ENCODE measurements around the gene TTC5. TPM values are rescaled to one million over a fixed set of nuclear protein-coding genes. Genes with fewer than 3 reads are reported as not detected.
"Not testable (repeated sequence)": the region's sequence is repeated elsewhere in the genome, so short reads cannot be mapped to it uniquely, and the experiment has no call there.

The TTC5 gene
- total RNA-seq, 1 donor from 2014 or later: 31.8 TPM

GRCh38 chr14:20302042-20302755 is 3.6 kb downstream of the TTC5 start:
- no peak for DNase-seq

- DNase-seq: no peak
These were observed 10.7 kb downstream of the TTC5 start for GRCh38 chr14:20295067-20295466.

GRCh38 chr14:20294636-20295035 is 11.1 kb downstream of the TTC5 start:
- no peak for DNase-seq

- DNase-seq: not testable (repeated sequence)
These were observed 23.8 kb downstream of the TTC5 start for GRCh38 chr14:20281998-20282397.

- DNase-seq: not testable (repeated sequence)
These were observed 25.5 kb downstream of the TTC5 start for GRCh38 chr14:20280265-20280664.

- DNase-seq: peak; percentile 54
These were observed 27.3 kb downstream of the TTC5 start for GRCh38 chr14:20278414-20278813.

- no peak for DNase-seq
These were observed 28.3 kb downstream of the TTC5 start for GRCh38 chr14:20277409-20277808.

GRCh38 chr14:20274062-20274461 is 31.7 kb downstream of the TTC5 start:
- no peak for DNase-seq

GRCh38 chr14:20264361-20264760 is 41.4 kb downstream of the TTC5 start:
- DNase-seq: not testable (repeated sequence)

GRCh38 chr14:20262642-20263128 is 43.1 kb downstream of the TTC5 start:
- no peak for DNase-seq

GRCh38 chr14:20247646-20248246 is 58.0 kb downstream of the TTC5 start:
- DNase-seq: peak; percentile 2

Other genes starting within 250 kb of the TTC5 start
- gene OR4L1, start 245.9 kb downstream of the TTC5 start, total RNA-seq: not detected in 2 replicates
- gene OR4K17, start 195.2 kb downstream of the TTC5 start, total RNA-seq: not detected in 2 replicates
- not detected in 2 replicates for gene OR4N5, start 167.1 kb downstream of the TTC5 start, total RNA-seq
- gene OR11G2, start 115.1 kb downstream of the TTC5 start, total RNA-seq: not detected in 2 replicates
- gene OR11H6, start 82.2 kb downstream of the TTC5 start, total RNA-seq: not detected in 2 replicates
- not detected in 2 replicates for gene OR11H7, start 77.0 kb downstream of the TTC5 start, total RNA-seq
- gene OR11H4, start 66.7 kb downstream of the TTC5 start, total RNA-seq: not detected in 2 replicates
- 30.8 and 33.0 TPM in 2 replicates for gene CCNB1IP1, start 27.3 kb upstream of the TTC5 start, total RNA-seq
- 7.1 and 9.0 TPM in 2 replicates for gene PARP2, start 37.7 kb upstream of the TTC5 start, total RNA-seq
- gene TEP1, start 107.5 kb upstream of the TTC5 start, total RNA-seq: 36.2 and 56.0 TPM in 2 replicates
- gene KLHL33, start 130.2 kb upstream of the TTC5 start, total RNA-seq: 0.09 and 0.17 TPM in 2 replicates
- 30.7 and 86.3 TPM in 2 replicates for gene OSGEP, start 148.9 kb upstream of the TTC5 start, total RNA-seq
- 63.1 and 83.3 TPM in 2 replicates for gene APEX1, start 149.3 kb upstream of the TTC5 start, total RNA-seq
- gene PIP4P1, start 155.5 kb upstream of the TTC5 start, total RNA-seq: 16.9 and 26.9 TPM in 2 replicates
- 214 and 230 TPM in 2 replicates for gene PNP, start 163.5 kb upstream of the TTC5 start, total RNA-seq
- gene RNASE10, start 199.6 kb upstream of the TTC5 start, total RNA-seq: 0.34 TPM in 1 of 2 replicates, not detected in the other

All from dermis blood vessel endothelial cell (primary cell).